HFF-Myc (cell line): Measurements from ENCODE around the gene MLN.

ENCODE experiments used
- DNase-seq: peaks from one replicate; pipeline ENCODE4 v3.0.0-alpha.2; 2011; ENCODE audit warnings: low read depth; ENCODE audit errors: extremely low read depth
- H3K4me3 ChIP-seq: replicated peaks from 2 replicates; pipeline ENCODE4 v1.5.1; 2011; ENCODE audit warnings: low read depth, mild to moderate bottlenecking, control low read depth, low read length
- CTCF ChIP-seq: IDR thresholded peaks from 2 replicates; pipeline ENCODE4 v1.5.1; 2012; ENCODE audit warnings: mild to moderate bottlenecking, low read depth, low read length, control low read depth; ENCODE audit errors: missing control alignments

The MLN gene

GRCh38 chr6:33752646-33753015 lies 51.2 kb downstream of the MLN start:
- no peak for DNase-seq
- TF ChIP-seq CTCF, result no peak
- no peak overlapping the region for H3K4me3 ChIP-seq

GRCh38 chr6:33751771-33752645 lies 51.8 kb downstream of the MLN start:
- no peak for DNase-seq
- no peak overlapping the region for H3K4me3 ChIP-seq
- no peak for TF ChIP-seq CTCF

DNA sequence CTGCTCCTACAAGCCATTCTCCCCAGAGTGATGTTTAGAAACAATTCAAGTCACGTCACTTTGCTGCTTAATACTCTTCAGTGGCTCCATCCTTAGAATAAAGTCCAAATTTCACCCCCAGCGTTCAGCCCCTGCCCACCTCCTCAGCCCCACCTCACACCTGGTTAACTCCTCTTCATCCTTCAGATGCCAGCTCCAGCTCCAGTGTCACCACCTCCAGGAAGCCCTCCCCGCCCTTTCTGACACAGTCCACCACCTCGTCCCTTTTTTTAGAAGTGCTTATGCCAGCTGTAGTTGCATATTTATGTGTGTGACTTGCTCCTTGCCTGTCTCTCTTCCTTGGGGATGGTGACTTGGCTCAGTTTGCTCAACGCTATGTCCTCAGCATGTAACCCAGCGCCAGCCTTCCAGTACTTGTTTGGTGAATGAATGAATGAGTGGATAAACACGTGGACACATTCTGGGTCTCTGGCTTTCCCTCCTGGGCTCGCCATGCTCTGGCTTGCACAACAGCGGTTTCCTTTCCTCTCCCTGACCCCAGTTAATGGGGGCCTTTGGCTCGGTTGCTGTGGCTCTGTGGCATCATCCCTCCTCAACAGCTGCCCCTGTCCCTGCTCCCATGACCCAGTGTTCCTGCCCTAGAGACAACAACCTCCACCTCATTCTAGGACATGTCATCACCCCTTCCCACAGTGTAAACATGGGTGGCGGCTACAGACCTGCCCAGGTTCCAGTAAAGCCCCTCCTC lies 53.4 kb downstream of the MLN start:
- DNase-seq, result no peak
- H3K4me3 ChIP-seq, result no peak overlapping the region
- TF ChIP-seq CTCF, result no peak

DNA sequence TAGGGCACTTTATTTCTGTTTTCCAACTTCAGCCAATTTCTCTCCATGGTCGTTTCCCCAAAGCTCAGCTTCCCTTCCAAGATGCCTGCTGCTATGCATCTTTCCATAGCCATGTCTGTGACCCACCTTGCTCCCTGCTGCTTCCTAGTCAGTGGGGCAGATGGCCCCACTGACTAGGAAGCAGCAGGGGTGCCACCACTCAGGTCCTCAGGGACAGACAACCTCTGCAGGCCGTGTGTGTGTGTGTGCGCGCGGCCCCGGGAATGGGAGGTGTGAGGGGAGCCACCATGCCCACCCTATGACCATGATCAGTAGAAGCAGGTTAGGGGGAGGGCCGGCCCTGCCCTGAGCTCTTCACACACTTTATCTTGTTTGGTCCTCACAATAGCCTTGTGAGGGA lies 54.4 kb downstream of the MLN start:
- DNase-seq, result no peak
- no peak for TF ChIP-seq CTCF
- no peak overlapping the region for H3K4me3 ChIP-seq

- H3K4me3 ChIP-seq, result no peak overlapping the region
- TF ChIP-seq CTCF, result no peak
- no peak for DNase-seq
These were observed 55.0 kb downstream of the MLN start for GRCh38 chr6:33748841-33749240.

DNA sequence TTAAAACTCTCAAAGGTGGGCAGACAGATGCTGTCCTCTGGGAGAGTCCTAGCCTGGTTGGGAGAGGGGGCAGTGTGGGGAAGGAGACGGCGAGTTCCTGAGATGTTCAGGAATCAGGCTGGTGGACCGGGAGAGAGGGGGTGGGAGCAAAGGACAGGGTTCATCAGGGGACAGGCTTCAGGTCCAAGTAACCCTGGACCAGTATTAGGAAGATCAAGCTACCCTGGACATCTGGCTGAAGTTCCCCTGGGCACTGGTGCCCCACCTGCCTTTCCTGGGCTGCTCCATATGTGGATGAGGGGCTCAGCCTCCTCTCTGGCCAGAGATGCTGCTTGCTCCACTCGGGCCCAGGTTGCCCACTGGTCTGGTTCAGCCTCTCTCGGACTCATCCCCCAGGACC lies 56.0 kb downstream of the MLN start:
- DNase-seq, result no peak
- no peak overlapping the region for H3K4me3 ChIP-seq
- no peak for TF ChIP-seq CTCF
